Caco-2 (cell line): ENCODE data around the gene INPP4B. TPM values are rescaled to one million over a fixed set of nuclear protein-coding genes. Genes with fewer than 3 reads are reported as not detected.

Source experiments
- BruUV-seq: library from RNA; stranded (reverse); fragments of 400-500 nt; replicated peaks from 2 replicates; lab custom pipeline; 2021; lab: Mats Ljungman, UMichigan
- CTCF ChIA-PET: fragments of 300-600 bp; sonication (Branson Sonifier 250); formaldehyde crosslinking; loops from one replicate; lab custom pipeline; 2022; ENCODE audit warnings: antibody characterized with exemption; lab: Charles Lee
- POLR2A ChIA-PET: fragments of 300-600 bp; sonication (Branson Sonifier 250); formaldehyde crosslinking; loops from one replicate; lab custom pipeline; 2022; ENCODE audit warnings: antibody characterized with exemption; lab: Charles Lee
- DNase-seq, 2 experiments: peaks; one replicate each; pipeline versions ENCODE4 v3.0.0 to v3.0.0-alpha.2; 2020 to 2022
- H3K27me3 ChIP-seq: replicated peaks from 2 replicates; pipeline ENCODE4 v1.6.0; 2011; ENCODE audit warnings: low read length; ENCODE audit not compliant: control insufficient read depth, insufficient read depth
- H3K36me3 ChIP-seq: 2 replicates; pipeline ENCODE4 v1.5.1; 2011; ENCODE audit warnings: low read length; ENCODE audit not compliant: control insufficient read depth, insufficient read depth
- H3K4me1 ChIP-seq: fragments of 250-450 bp; sonication (Bioruptor Pico); 2 replicates; pipeline ENCODE4 v1.5.1; 2020; ENCODE audit warnings: mild to moderate bottlenecking
- H3K4me3 ChIP-seq: 2 replicates; pipeline ENCODE4 v1.5.1; 2011; ENCODE audit warnings: low read depth, mild to moderate bottlenecking, control low read depth, low read length
- H3K9me3 ChIP-seq: fragments of 250-450 bp; sonication (Bioruptor Pico); 2 replicates; pipeline ENCODE4 v1.5.1; 2020; ENCODE audit warnings: mild to moderate bottlenecking, moderate library complexity
- H3K27ac Mint-ChIP-seq: one replicate; pipeline ENCODE4 v1.8.0; 2022; ENCODE audit warnings: mixed read lengths; ENCODE audit not compliant: unreplicated experiment
- H3K27me3 Mint-ChIP-seq: one replicate; pipeline ENCODE4 v1.8.0; 2022; ENCODE audit warnings: mixed read lengths; ENCODE audit not compliant: insufficient read depth, unreplicated experiment
- H3K36me3 Mint-ChIP-seq: one replicate; pipeline ENCODE4 v1.8.0; 2022; ENCODE audit warnings: mild to moderate bottlenecking, mixed read lengths; ENCODE audit not compliant: insufficient read depth, unreplicated experiment
- H3K4me1 Mint-ChIP-seq: one replicate; pipeline ENCODE4 v1.8.0; 2022; ENCODE audit warnings: low read depth, mixed read lengths; ENCODE audit not compliant: unreplicated experiment
- H3K4me3 Mint-ChIP-seq: one replicate; pipeline ENCODE4 v1.8.0; 2022; ENCODE audit warnings: mild to moderate bottlenecking, moderate library complexity, mixed read lengths; ENCODE audit not compliant: unreplicated experiment
- H3K9me3 Mint-ChIP-seq: one replicate; pipeline ENCODE4 v1.8.0; 2022; ENCODE audit warnings: mixed read lengths; ENCODE audit not compliant: unreplicated experiment
- CTCF ChIP-seq, 2 experiments: fragments of 200-600 bp in 1 of 2; IDR thresholded peaks; 1 replicate in 1 of 2; 2 replicates in 1 of 2; pipeline versions ENCODE4 v1.5.1 to v1.8.0; 2011 to 2022; ENCODE audit warnings: antibody characterized with exemption in 1 of 2, control low read depth in 1 of 2, inconsistent platforms in 1 of 2, low read depth in 1 of 2, low read length in 1 of 2, mild to moderate bottlenecking in 1 of 2, moderate library complexity in 1 of 2; ENCODE audit not compliant: insufficient read depth in 1 of 2, severe bottlenecking in 1 of 2, unreplicated experiment in 1 of 2
- intact Hi-C: fragments of 100-400 bp; cut with micrococcal nuclease; formaldehyde crosslinking; loops from one replicate; pipeline ENCODE4 v1.10.0; 2022; ENCODE audit not compliant: unreplicated experiment
- total RNA-seq: library from RNA; stranded (reverse); gene quantifications from 2 replicates; pipeline ENCODE4 v1.2.3, GENCODE V29; 2022

Gene INPP4B
- total RNA-seq, 1 experiment from 2014 or later: 10.3 TPM

- no peaks in the 10 kb centered on the region for H3K27me3 ChIP-seq
- H3K36me3 ChIP-seq: no peaks in the 10 kb centered on the region
- H3K36me3 Mint-ChIP-seq: no peaks in the 10 kb centered on the region
- intact Hi-C loops: loop anchor here (1.0 to 10.0 kb wide), 3 partner anchors 8 to 228 kb away; no protein-coding TSS in a partner anchor
- ChIA-PET POLR2A (no interaction called here), CTCF (interaction anchor here (1.4 kb wide), 1 partner anchor 365 kb away, joined by 4 read pairs; no protein-coding TSS in a partner anchor)
- no peak for TF ChIP-seq CTCF (IDR thresholded peaks at IDR 0.05; ENCODE audit: insufficient read depth in 1 of 2, low read depth in 1 of 2, low read length in 1 of 2, severe bottlenecking in 1 of 2, unreplicated experiment in 1 of 2)
- H3K9me3 Mint-ChIP-seq: peaks cover 8% of the 10 kb centered on the region
- peaks cover 67% of the 10 kb centered on the region for H3K4me1 ChIP-seq
- DNase-seq: no peak
- no peaks in the 10 kb centered on the region for H3K27me3 Mint-ChIP-seq
- no peak overlapping the region for H3K27ac Mint-ChIP-seq
- no peak overlapping the region for H3K4me3 ChIP-seq
- H3K4me3 Mint-ChIP-seq: no peak overlapping the region
- no TSS peak for BruUV-seq
- peaks cover 17% of the 10 kb centered on the region for H3K4me1 Mint-ChIP-seq
- no peaks in the 10 kb centered on the region for H3K9me3 ChIP-seq
Observed at GRCh38 chr4:142354794-142355420, 491.2 kb downstream of the INPP4B start.

GRCh38 chr4:142354041-142354440 is 492.1 kb downstream of the INPP4B start:
- H3K27me3 ChIP-seq: no peaks in the 10 kb centered on the region
- no peak for DNase-seq
- intact Hi-C loops: loop anchor here (5.0 to 10.0 kb wide), 2 partner anchors 151 to 227 kb away; no protein-coding TSS in a partner anchor
- no peak overlapping the region for H3K4me3 ChIP-seq
- Mint-ChIP-seq H3K4me3 (no peak overlapping the region), H3K9me3 (peaks cover 8% of the 10 kb centered on the region), H3K27me3 (no peaks in the 10 kb centered on the region), H3K27ac (no peak overlapping the region), H3K4me1 (peaks cover 17% of the 10 kb centered on the region), H3K36me3 (no peaks in the 10 kb centered on the region)
- H3K36me3 ChIP-seq: no peaks in the 10 kb centered on the region
- POLR2A ChIA-PET: no interaction called here
- H3K9me3 ChIP-seq: no peaks in the 10 kb centered on the region
- CTCF ChIA-PET: no interaction called here
- BruUV-seq: no TSS peak
- TF ChIP-seq CTCF (IDR thresholded peaks at IDR 0.05; ENCODE audit: insufficient read depth in 1 of 2, low read depth in 1 of 2, low read length in 1 of 2, severe bottlenecking in 1 of 2, unreplicated experiment in 1 of 2): no peak
- peaks cover 69% of the 10 kb centered on the region for H3K4me1 ChIP-seq

GRCh38 chr4:142353149-142353738 is 492.9 kb downstream of the INPP4B start:
- Histone ChIP-seq H3K9me3 (no peaks in the 10 kb centered on the region), H3K27me3 (no peaks in the 10 kb centered on the region), H3K4me1 (peaks cover 77% of the 10 kb centered on the region), H3K4me3 (no peak overlapping the region), H3K36me3 (no peaks in the 10 kb centered on the region)
- Mint-ChIP-seq H3K36me3 (no peaks in the 10 kb centered on the region), H3K27ac (no peak overlapping the region), H3K4me1 (peaks cover 25% of the 10 kb centered on the region), H3K9me3 (peaks cover 8% of the 10 kb centered on the region), H3K27me3 (no peaks in the 10 kb centered on the region), H3K4me3 (no peak overlapping the region)
- CTCF ChIA-PET: no interaction called here
- intact Hi-C loops: loop anchor here (1.0 to 10.0 kb wide), 6 partner anchors 152 to 494 kb away; partner anchors contain the start of gene INPP4B
- DNase-seq: peak in 1 of 2 experiments; percentile 36
- POLR2A ChIA-PET: no interaction called here
- BruUV-seq: no TSS peak
- peak; percentile 61 to 67 for TF ChIP-seq CTCF (IDR thresholded peaks at IDR 0.05; ENCODE audit: insufficient read depth in 1 of 2, low read depth in 1 of 2, low read length in 1 of 2, severe bottlenecking in 1 of 2, unreplicated experiment in 1 of 2)
